H9 (cell line): ENCODE data around the gene ABCG2. TPM values are rescaled to one million over a fixed set of nuclear protein-coding genes. Genes with fewer than 3 reads are reported as not detected.

Experiments
- DNase-seq: peaks from one replicate; pipeline ENCODE4 v3.0.0-alpha.2; 2017
- H2AFZ ChIP-seq: one replicate; pipeline ENCODE4 v1.6.1; 2013; ENCODE audit warnings: mild to moderate bottlenecking, low read length, control low read depth, moderate library complexity
- H2AK5ac ChIP-seq: 2 replicates; pipeline ENCODE4 v1.6.1; 2013; ENCODE audit warnings: low read length, control low read depth, mixed read lengths; ENCODE audit not compliant: insufficient read length
- H2BK120ac ChIP-seq: one replicate; pipeline ENCODE4 v1.6.1; 2013; ENCODE audit warnings: low read depth, mild to moderate bottlenecking, low read length, control low read depth, inconsistent platforms; ENCODE audit not compliant: poor library complexity, severe bottlenecking
- H2BK12ac ChIP-seq: 2 replicates; pipeline ENCODE4 v1.6.1; 2013; ENCODE audit warnings: low read length, control low read depth, mixed read lengths, low read depth; ENCODE audit not compliant: insufficient read length
- H2BK15ac ChIP-seq: 2 replicates; pipeline ENCODE4 v1.6.1; 2013; ENCODE audit warnings: low read depth, low read length, control low read depth
- H2BK20ac ChIP-seq: one replicate; pipeline ENCODE4 v1.6.1; 2013; ENCODE audit warnings: low read depth, mild to moderate bottlenecking, low read length, control low read depth, inconsistent platforms; ENCODE audit not compliant: poor library complexity, severe bottlenecking
- H2BK5ac ChIP-seq: 2 replicates; pipeline ENCODE4 v1.6.1; 2013; ENCODE audit warnings: low read length, control low read depth, mixed read lengths; ENCODE audit not compliant: insufficient read length
- H3K14ac ChIP-seq: 2 replicates; pipeline ENCODE4 v1.6.1; 2013; ENCODE audit warnings: low read length, control low read depth; ENCODE audit not compliant: insufficient read depth
- H3K18ac ChIP-seq: 2 replicates; pipeline ENCODE4 v1.6.1; 2013; ENCODE audit warnings: low read depth, mild to moderate bottlenecking, mixed read lengths, low read length, control low read depth; ENCODE audit not compliant: insufficient read length
- H3K23ac ChIP-seq: 2 replicates; pipeline ENCODE4 v1.6.1; 2013; ENCODE audit warnings: low read length, control low read depth, mixed read lengths, low read depth; ENCODE audit not compliant: insufficient read length
- H3K23me2 ChIP-seq: 2 replicates; pipeline ENCODE4 v1.6.1; 2013; ENCODE audit warnings: low read depth, mild to moderate bottlenecking, mixed read lengths, low read length, control low read depth; ENCODE audit not compliant: insufficient read length, poor library complexity, severe bottlenecking
- H3K27ac ChIP-seq: 2 replicates; pipeline ENCODE4 v1.5.1; 2013; ENCODE audit warnings: low read length, control low read depth, mixed read lengths, low read depth; ENCODE audit not compliant: insufficient read length
- H3K27me3 ChIP-seq: 2 replicates; pipeline ENCODE4 v1.6.1; 2013; ENCODE audit warnings: low read length, control low read depth, inconsistent platforms; ENCODE audit not compliant: insufficient read depth
- H3K4ac ChIP-seq: 2 replicates; pipeline ENCODE4 v1.6.1; 2013; ENCODE audit warnings: low read depth, mild to moderate bottlenecking, control low read depth, inconsistent platforms, low read length, moderate library complexity
- H3K4me1 ChIP-seq: 2 replicates; pipeline ENCODE4 v1.6.1; 2013; ENCODE audit warnings: low read length, control low read depth, inconsistent platforms; ENCODE audit not compliant: insufficient read depth
- H3K4me2 ChIP-seq: 2 replicates; pipeline ENCODE4 v1.6.1; 2013; ENCODE audit warnings: low read length, control low read depth, mixed read lengths; ENCODE audit not compliant: insufficient read length, insufficient read depth
- H3K56ac ChIP-seq: 2 replicates; pipeline ENCODE4 v1.6.1; 2013; ENCODE audit warnings: low read depth, mild to moderate bottlenecking, mixed read lengths, low read length, control low read depth; ENCODE audit not compliant: insufficient read length
- H3K79me1 ChIP-seq: 2 replicates; pipeline ENCODE4 v1.6.1; 2013; ENCODE audit warnings: low read depth, mild to moderate bottlenecking, moderate library complexity, low read length, control low read depth, inconsistent platforms; ENCODE audit not compliant: insufficient read depth, poor library complexity, severe bottlenecking
- H3K79me2 ChIP-seq: 2 replicates; pipeline ENCODE4 v1.6.1; 2013; ENCODE audit warnings: low read length, control low read depth, inconsistent platforms; ENCODE audit not compliant: insufficient read depth
- H3K9ac ChIP-seq: 2 replicates; pipeline ENCODE4 v1.6.1; 2013; ENCODE audit warnings: low read length, control low read depth, mixed read lengths; ENCODE audit not compliant: insufficient read length; ENCODE audit errors: extremely low read depth
- H3K9me3 ChIP-seq: one replicate; pipeline ENCODE4 v1.6.1; 2013; ENCODE audit warnings: low read depth, low read length, inconsistent platforms; ENCODE audit not compliant: control insufficient read depth
- H3T11ph ChIP-seq: one replicate; pipeline ENCODE4 v1.6.1; 2013; ENCODE audit warnings: mild to moderate bottlenecking, low read length, control low read depth, inconsistent platforms
- H4K20me1 ChIP-seq: one replicate; pipeline ENCODE4 v1.6.1; 2013; ENCODE audit not compliant: control insufficient read depth, insufficient read length, insufficient read depth
- H4K5ac ChIP-seq: 2 replicates; pipeline ENCODE4 v1.6.1; 2013; ENCODE audit warnings: low read depth, mild to moderate bottlenecking, mixed read lengths, low read length, control low read depth; ENCODE audit not compliant: insufficient read length
- H4K8ac ChIP-seq: replicated peaks from 2 replicates; pipeline ENCODE4 v1.6.1; 2013; ENCODE audit warnings: low read length, control low read depth, mixed read lengths, low read depth; ENCODE audit not compliant: insufficient read length
- H4K91ac ChIP-seq: 2 replicates; pipeline ENCODE4 v1.6.1; 2013; ENCODE audit warnings: low read depth, mild to moderate bottlenecking, moderate library complexity, mixed read lengths, low read length, control low read depth; ENCODE audit not compliant: insufficient read length
- H3K27ac Mint-ChIP-seq, 3 experiments: 2 replicates in 2 of 3; 3 replicates in 1 of 3; pipeline ENCODE4 v1.8.0; 2020 to 2021; ENCODE audit warnings: mixed read lengths in 3 of 3, mild to moderate bottlenecking in 1 of 3, moderate library complexity in 1 of 3
- H3K27me3 Mint-ChIP-seq: 2 replicates; pipeline ENCODE4 v1.8.0; 2021; ENCODE audit warnings: low read depth, mild to moderate bottlenecking, moderate library complexity, mixed read lengths
- H3K36me3 Mint-ChIP-seq, 3 experiments: 2 replicates in 2 of 3; 3 replicates in 1 of 3; pipeline ENCODE4 v1.8.0; 2020 to 2021; ENCODE audit warnings: low read depth in 3 of 3, mixed read lengths in 3 of 3; ENCODE audit not compliant: insufficient read depth in 1 of 3
- H3K4me1 Mint-ChIP-seq, 2 experiments: 2 replicates each; pipeline ENCODE4 v1.8.0; 2020; ENCODE audit warnings: mixed read lengths in 2 of 2
- H3K4me3 Mint-ChIP-seq, 2 experiments: 2 replicates in 1 of 2; 3 replicates in 1 of 2; pipeline ENCODE4 v1.8.0; 2020 to 2021; ENCODE audit warnings: mild to moderate bottlenecking in 2 of 2, mixed read lengths in 2 of 2, moderate library complexity in 1 of 2
- H3K9me3 Mint-ChIP-seq, 2 experiments: 2 replicates in 1 of 2; 3 replicates in 1 of 2; pipeline ENCODE4 v1.8.0; 2020; ENCODE audit warnings: mild to moderate bottlenecking in 2 of 2, mixed read lengths in 2 of 2, moderate library complexity in 1 of 2
- total RNA-seq: library from RNA; stranded (reverse); gene quantifications from 2 replicates; pipeline ENCODE4 v1.2.1, GENCODE V29; 2021
- TF ChIP-seq, protein P1 (sequence below): fragments of 200-600 bp; sonication (generic); conservative IDR thresholded peaks from 3 replicates; pipeline ENCODE4 v1.8.0; 2021; ENCODE audit warnings: antibody characterized with exemption, mild to moderate bottlenecking

Gene ABCG2
- total RNA-seq, 1 experiment from 2014 or later = 1.5 TPM

DNA sequence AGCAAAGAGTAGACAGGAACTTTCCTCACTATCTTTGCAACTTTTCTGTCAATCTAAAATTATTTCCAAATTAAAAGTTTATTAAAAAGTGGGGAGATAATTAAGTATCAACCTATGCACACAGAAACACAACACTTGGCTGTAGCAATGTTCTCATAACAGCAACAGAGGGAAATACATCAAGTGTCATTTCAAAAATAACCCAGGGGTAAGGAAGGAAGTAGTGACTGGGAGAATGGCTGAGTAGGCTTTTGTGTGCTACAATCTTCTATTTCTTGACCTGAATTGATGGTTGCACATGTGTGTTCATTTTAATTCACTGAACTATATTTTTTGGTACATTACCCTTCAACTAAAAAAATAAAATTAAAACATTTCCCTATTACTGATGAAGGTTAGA lies 67.5 kb downstream of the ABCG2 start:
- H2BK5ac ChIP-seq = no peak overlapping the region
- H3T11ph ChIP-seq = no peak overlapping the region
- H3K4me1 Mint-ChIP-seq = peaks cover 4 to 7% of the 10 kb centered on the region in 2 experiments
- H4K5ac ChIP-seq = no peak overlapping the region
- H3K56ac ChIP-seq = no peak overlapping the region
- H4K20me1 ChIP-seq = no peaks in the 10 kb centered on the region
- H3K14ac ChIP-seq = no peak overlapping the region
- H4K91ac ChIP-seq = no peak overlapping the region
- no peak overlapping the region for H3K27ac ChIP-seq
- no peak overlapping the region for H2BK20ac ChIP-seq
- no peaks in the 10 kb centered on the region for H3K27me3 ChIP-seq
- no peaks in the 10 kb centered on the region for H3K79me2 ChIP-seq
- H3K4me1 ChIP-seq = no peaks in the 10 kb centered on the region
- H3K9me3 Mint-ChIP-seq = no peaks in the 10 kb centered on the region
- no peak overlapping the region for H2BK15ac ChIP-seq
- no peak overlapping the region for H3K9ac ChIP-seq
- DNase-seq = no peak
- no peak overlapping the region for H2AFZ ChIP-seq
- no peak overlapping the region for H4K8ac ChIP-seq
- no peaks in the 10 kb centered on the region for H3K9me3 ChIP-seq
- H2AK5ac ChIP-seq = no peak overlapping the region
- no peaks in the 10 kb centered on the region for H3K79me1 ChIP-seq
- no peak overlapping the region for H2BK120ac ChIP-seq
- H3K23me2 ChIP-seq = no peaks in the 10 kb centered on the region
- no peak overlapping the region for H3K18ac ChIP-seq
- no peak overlapping the region for H3K4ac ChIP-seq
- no peaks in the 10 kb centered on the region for H3K36me3 Mint-ChIP-seq
- TF ChIP-seq, protein P1, sequence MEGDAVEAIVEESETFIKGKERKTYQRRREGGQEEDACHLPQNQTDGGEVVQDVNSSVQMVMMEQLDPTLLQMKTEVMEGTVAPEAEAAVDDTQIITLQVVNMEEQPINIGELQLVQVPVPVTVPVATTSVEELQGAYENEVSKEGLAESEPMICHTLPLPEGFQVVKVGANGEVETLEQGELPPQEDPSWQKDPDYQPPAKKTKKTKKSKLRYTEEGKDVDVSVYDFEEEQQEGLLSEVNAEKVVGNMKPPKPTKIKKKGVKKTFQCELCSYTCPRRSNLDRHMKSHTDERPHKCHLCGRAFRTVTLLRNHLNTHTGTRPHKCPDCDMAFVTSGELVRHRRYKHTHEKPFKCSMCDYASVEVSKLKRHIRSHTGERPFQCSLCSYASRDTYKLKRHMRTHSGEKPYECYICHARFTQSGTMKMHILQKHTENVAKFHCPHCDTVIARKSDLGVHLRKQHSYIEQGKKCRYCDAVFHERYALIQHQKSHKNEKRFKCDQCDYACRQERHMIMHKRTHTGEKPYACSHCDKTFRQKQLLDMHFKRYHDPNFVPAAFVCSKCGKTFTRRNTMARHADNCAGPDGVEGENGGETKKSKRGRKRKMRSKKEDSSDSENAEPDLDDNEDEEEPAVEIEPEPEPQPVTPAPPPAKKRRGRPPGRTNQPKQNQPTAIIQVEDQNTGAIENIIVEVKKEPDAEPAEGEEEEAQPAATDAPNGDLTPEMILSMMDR = no peak
- no peak overlapping the region for H3K4me2 ChIP-seq
- no peak overlapping the region for H3K4me3 Mint-ChIP-seq
- H3K27me3 Mint-ChIP-seq = no peaks in the 10 kb centered on the region
- H3K23ac ChIP-seq = no peak overlapping the region
- H3K27ac Mint-ChIP-seq = no peak overlapping the region
- H2BK12ac ChIP-seq = no peak overlapping the region
